GM19372 (cell line): Measurements from ENCODE around the gene GALNTL6.

Experiments used
- ATAC-seq: cut with Tn5 transposase; IDR thresholded peaks from one replicate; pipeline ENCODE4 v1.9.1; 2021; ENCODE audit warnings: mild to moderate bottlenecking, low read depth, moderate library complexity; ENCODE audit not compliant: unreplicated experiment

The GALNTL6 gene

GRCh38 chr4:172992648-172993378, 1179.6 kb downstream of the GALNTL6 start:
- no peak for ATAC-seq

- ATAC-seq: no peak
Observed at GRCh38 chr4:172995161-172995560, 1182.0 kb downstream of the GALNTL6 start.

- no peak for ATAC-seq
Observed at GRCh38 chr4:172995704-172996103, 1182.5 kb downstream of the GALNTL6 start.

- no peak for ATAC-seq
Observed at GRCh38 chr4:172996571-172997216, 1183.5 kb downstream of the GALNTL6 start.

- ATAC-seq: no peak
Observed at GRCh38 chr4:172997217-172997609, 1184.0 kb downstream of the GALNTL6 start.

GRCh38 chr4:172997856-172998255, 1184.7 kb downstream of the GALNTL6 start:
- ATAC-seq: no peak

- ATAC-seq: no peak
Observed at GRCh38 chr4:172998527-172999469, 1185.6 kb downstream of the GALNTL6 start.

- ATAC-seq: no peak
Observed at GRCh38 chr4:173001571-173001970, 1188.4 kb downstream of the GALNTL6 start.

- no peak for ATAC-seq
Observed at GRCh38 chr4:173002830-173003561, 1189.8 kb downstream of the GALNTL6 start.

- ATAC-seq: no peak
Observed at GRCh38 chr4:173005912-173006633, 1192.9 kb downstream of the GALNTL6 start.

GRCh38 chr4:173008436-173008835, 1195.2 kb downstream of the GALNTL6 start:
- no peak for ATAC-seq

- ATAC-seq: no peak
Observed at GRCh38 chr4:173009129-173009823, 1196.1 kb downstream of the GALNTL6 start.

GRCh38 chr4:173012608-173013007, 1199.4 kb downstream of the GALNTL6 start:
- ATAC-seq: no peak

GRCh38 chr4:173013232-173013930, 1200.2 kb downstream of the GALNTL6 start:
- no peak for ATAC-seq

GRCh38 chr4:173014113-173014558, 1200.9 kb downstream of the GALNTL6 start:
- no peak for ATAC-seq

- no peak for ATAC-seq
Observed at GRCh38 chr4:173014836-173015235, 1201.6 kb downstream of the GALNTL6 start.

GRCh38 chr4:173017802-173018201, 1204.6 kb downstream of the GALNTL6 start:
- no peak for ATAC-seq

- ATAC-seq: no peak
Observed at GRCh38 chr4:173018446-173018845, 1205.2 kb downstream of the GALNTL6 start.
